Thymus (tissue), 11 donors: ENCODE results near the gene ZNF689. TPM values are rescaled to one million over a fixed set of nuclear protein-coding genes. Genes with fewer than 3 reads are reported as not detected.

ENCODE experiments used
- DNase-seq, 9 donors: peaks; one replicate each; pipeline ENCODE4 v3.0.0-alpha.2; 2013; ENCODE audit warnings: low spot score in 9 of 9, low read depth in 6 of 9, missing footprints in 1 of 9
- H3K27ac ChIP-seq, 2 donors: one replicate each; pipeline ENCODE4 v1.5.1; 2013; ENCODE audit warnings: control low read depth in 1 of 2, low read depth in 1 of 2, low read length in 1 of 2, mild to moderate bottlenecking in 1 of 2, moderate library complexity in 1 of 2
- H3K27me3 ChIP-seq, 2 donors: one replicate each; pipeline ENCODE4 v1.5.1; 2013; ENCODE audit warnings: low read length in 1 of 2; ENCODE audit not compliant: control insufficient read depth in 2 of 2, insufficient read depth in 1 of 2
- H3K36me3 ChIP-seq, 2 donors: one replicate each; pipeline ENCODE4 v1.5.1; 2013; ENCODE audit warnings: low read length in 1 of 2, mild to moderate bottlenecking in 1 of 2, moderate library complexity in 1 of 2; ENCODE audit not compliant: control insufficient read depth in 2 of 2, insufficient read depth in 2 of 2
- H3K4me1 ChIP-seq, 2 donors: one replicate each; pipeline ENCODE4 v1.5.1; 2013; ENCODE audit warnings: low read length in 2 of 2; ENCODE audit not compliant: control insufficient read depth in 2 of 2, insufficient read depth in 2 of 2
- H3K4me3 ChIP-seq, 2 donors: one replicate each; pipeline ENCODE4 v1.5.1; 2013; ENCODE audit warnings: low read length in 2 of 2, control low read depth in 1 of 2, mild to moderate bottlenecking in 1 of 2
- H3K9me3 ChIP-seq, 2 donors: one replicate each; pipeline ENCODE4 v1.5.1; 2013; ENCODE audit warnings: low read length in 1 of 2, mild to moderate bottlenecking in 1 of 2; ENCODE audit not compliant: control insufficient read depth in 2 of 2, insufficient read depth in 1 of 2
- WGBS: extraction: QIAGEN DNeasy Blood & Tissue Kit; methylation state at CpG from one replicate; pipeline ENCODE4 v1.1.7; 2013; 5-methylcytosine and 5-hydroxymethylcytosine counted together
- polyA plus RNA-seq: library from polyadenylated mRNA; stranded (reverse); fragments of 200-250 nt; gene quantifications from one replicate; pipeline ENCODE4 v1.2.3, GENCODE V29; 2013
- total RNA-seq: library from RNA; stranded (reverse); fragments of 120-200 nt; gene quantifications from one replicate; pipeline ENCODE4 v1.2.4, GENCODE V29; 2013
- donor health status: healthy.

Gene ZNF689
- total and polyA plus RNA-seq, 2 donors: 4.3 to 7.3 TPM

DNA sequence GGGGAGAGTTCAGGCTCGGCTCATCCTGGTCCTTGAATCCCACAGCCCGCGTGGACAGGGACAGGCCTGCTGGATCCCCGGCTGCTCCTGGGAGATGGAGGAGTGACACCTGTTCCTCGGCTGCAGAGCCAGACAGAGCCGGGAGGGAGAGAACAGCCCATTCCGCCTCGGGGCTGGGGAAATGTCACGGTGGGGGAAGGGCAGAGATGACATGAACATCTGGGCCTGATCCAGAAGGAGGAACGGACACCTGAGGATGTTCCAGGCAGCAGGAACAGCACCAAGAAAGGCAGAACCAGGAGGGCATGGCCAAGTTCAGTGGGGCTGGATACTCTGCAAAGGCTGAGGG is 54.1 kb downstream of the ZNF689 start:
- Histone ChIP-seq H3K9me3 (peaks cover 0 to 8% of the 10 kb centered on the region in 2 donors), H3K4me3 (no peak overlapping the region), H3K4me1 (peaks cover 10 to 52% of the 10 kb centered on the region in 2 donors), H3K27ac (no peak overlapping the region), H3K36me3 (peaks cover 32 to 41% of the 10 kb centered on the region in 2 donors), H3K27me3 (peaks cover 0 to 4% of the 10 kb centered on the region in 2 donors)
- no peak for DNase-seq
- 93% methylated on average over 10 of the region's 10 CpGs for WGBS

DNA sequence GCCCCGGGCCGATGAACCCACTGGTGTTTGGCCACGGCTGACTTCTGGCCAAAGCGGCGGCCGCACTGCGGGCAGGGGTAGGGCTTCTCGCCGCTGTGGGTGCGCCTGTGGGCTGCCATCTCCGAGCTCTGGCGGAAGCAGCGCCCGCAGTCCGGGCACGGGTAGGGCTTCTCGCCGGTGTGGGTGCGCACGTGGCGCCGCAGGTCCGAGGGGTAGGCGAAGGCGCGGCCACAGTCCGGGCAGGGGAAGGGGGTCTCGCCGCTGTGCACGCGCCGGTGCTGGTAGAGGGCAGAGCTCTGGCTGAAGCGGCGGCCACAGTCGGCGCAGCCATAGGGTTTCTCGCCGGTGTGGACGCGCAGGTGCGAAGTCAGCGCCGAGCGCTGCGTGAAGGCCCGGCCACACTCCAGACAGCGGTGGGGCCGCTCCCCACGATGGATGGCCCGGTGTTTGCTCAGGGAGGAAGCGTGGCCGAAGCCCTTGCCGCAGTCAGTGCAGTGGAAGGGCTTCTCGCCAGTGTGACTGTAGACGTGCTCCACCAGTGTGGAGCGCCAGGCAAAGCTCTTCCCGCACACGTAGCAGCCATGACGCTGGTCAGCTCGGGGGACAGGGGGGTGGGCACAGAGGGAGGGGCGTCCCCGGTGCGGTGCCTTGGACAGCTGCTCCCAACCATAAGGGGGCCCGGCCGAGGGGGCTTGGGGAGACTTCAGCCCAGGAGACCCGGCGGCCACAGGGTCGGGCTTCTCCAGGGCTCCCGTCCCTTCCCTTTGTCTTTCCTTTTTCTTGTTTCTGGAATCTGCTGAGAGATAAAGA is 54.7 kb downstream of the ZNF689 start:
- H3K36me3 ChIP-seq: peaks cover 32 to 41% of the 10 kb centered on the region in 2 donors
- DNase-seq: no peak
- H3K27ac ChIP-seq: no peak overlapping the region
- H3K27me3 ChIP-seq: peaks cover 0 to 2% of the 10 kb centered on the region in 2 donors
- no peak overlapping the region for H3K4me3 ChIP-seq
- peaks cover 8 to 50% of the 10 kb centered on the region in 2 donors for H3K4me1 ChIP-seq
- WGBS: 98% methylated on average over 69 of the region's 69 CpGs
- peaks cover 0 to 8% of the 10 kb centered on the region in 2 donors for H3K9me3 ChIP-seq

DNA sequence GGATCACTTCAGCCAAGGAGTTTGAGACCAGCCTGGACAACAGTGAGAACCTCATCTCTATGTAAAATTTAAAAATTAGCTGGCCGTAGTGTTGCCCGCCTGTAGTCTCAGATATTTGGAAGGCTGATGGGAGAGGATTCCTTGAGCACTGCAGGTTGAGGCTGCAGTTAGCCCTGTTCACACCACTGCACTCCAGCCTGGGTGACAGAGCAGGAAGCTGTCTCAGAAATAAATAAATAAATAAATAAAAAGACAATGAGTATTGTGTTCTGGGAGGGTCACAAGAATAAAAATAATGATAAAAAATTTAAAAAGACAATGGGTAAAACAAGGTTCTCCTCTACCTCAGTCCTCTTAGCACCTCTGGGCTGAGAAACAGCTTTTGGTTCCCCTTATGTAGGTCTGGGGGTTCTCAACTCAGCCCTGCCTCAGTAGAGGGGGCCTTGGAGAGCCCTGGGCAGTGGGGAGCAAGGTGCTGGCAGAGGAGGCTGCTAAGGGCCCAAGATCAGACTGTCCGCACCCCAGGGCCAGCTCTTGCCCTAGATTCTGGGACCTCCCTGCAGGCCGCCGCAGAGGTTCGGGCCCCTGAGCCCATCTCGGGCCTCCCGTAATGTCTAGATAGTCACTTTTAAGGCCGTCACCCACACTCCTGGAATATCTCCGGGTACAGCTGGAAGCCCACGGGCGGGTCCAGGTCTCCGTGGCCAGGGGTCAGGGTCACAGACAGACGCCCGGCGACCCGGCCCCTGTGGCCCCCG is 55.5 kb downstream of the ZNF689 start:
- peaks cover 8 to 50% of the 10 kb centered on the region in 2 donors for H3K4me1 ChIP-seq
- no peak for DNase-seq
- peaks cover 32 to 41% of the 10 kb centered on the region in 2 donors for H3K36me3 ChIP-seq
- no peaks in the 10 kb centered on the region for H3K27me3 ChIP-seq
- WGBS: 97% methylated on average over 18 of the region's 18 CpGs
- H3K27ac ChIP-seq: no peak overlapping the region
- H3K4me3 ChIP-seq: no peak overlapping the region
- peaks cover 0 to 8% of the 10 kb centered on the region in 2 donors for H3K9me3 ChIP-seq

DNA sequence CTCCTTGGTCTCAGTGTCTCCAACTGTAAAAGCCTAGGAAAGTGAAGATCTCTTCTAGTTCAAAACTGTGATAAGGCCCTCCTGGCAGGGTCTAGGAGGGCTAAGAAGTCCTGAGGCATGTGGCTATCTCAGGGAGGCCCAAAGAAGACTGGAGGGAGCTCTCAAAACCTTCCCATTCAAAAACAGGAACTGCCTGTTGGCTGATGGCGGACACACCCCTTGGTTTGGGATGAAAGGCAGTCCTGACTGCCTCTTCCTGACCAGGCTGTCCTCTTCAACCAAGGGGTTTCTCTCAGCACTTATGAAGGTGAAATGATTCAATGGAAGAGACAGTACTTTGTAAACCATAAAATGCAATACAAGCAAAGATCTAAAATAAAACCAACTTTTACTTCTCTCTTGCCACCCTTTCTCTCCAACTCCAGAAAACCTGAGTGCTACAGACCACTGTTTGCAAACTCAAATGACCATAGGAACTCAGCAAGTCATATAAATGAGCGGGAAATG is 56.7 kb downstream of the ZNF689 start:
- H3K4me3 ChIP-seq: no peak overlapping the region
- H3K9me3 ChIP-seq: peaks cover 0 to 4% of the 10 kb centered on the region in 2 donors
- DNase-seq: no peak
- no peaks in the 10 kb centered on the region for H3K27me3 ChIP-seq
- peaks cover 8 to 44% of the 10 kb centered on the region in 2 donors for H3K4me1 ChIP-seq
- H3K27ac ChIP-seq: no peak overlapping the region
- 97% methylated on average over 2 of the region's 2 CpGs for WGBS
- H3K36me3 ChIP-seq: peaks cover 32 to 41% of the 10 kb centered on the region in 2 donors

DNA sequence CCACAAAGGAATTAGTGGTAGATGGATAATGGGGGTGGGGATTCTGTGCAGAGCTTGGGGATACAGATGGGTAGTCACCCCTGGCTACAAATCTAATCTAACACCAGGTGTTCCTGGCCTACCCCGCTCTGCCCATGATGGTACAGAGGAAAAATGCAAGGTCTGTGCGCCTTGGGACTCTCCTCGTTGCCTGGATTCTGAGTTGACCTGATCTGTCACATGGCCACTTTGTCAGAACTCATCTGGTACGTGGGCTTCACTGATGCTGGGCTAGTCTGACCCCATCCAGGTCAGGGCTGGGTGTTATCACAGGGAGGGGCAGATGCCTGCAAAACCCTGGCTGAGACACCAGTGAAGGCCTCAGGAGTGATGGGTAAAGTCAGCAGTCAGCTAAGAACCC is 57.2 kb downstream of the ZNF689 start:
- Histone ChIP-seq H3K4me1 (peaks cover 8 to 43% of the 10 kb centered on the region in 2 donors), H3K4me3 (no peak overlapping the region), H3K27ac (no peak overlapping the region), H3K9me3 (peaks cover 0 to 4% of the 10 kb centered on the region in 2 donors), H3K36me3 (peaks cover 32 to 41% of the 10 kb centered on the region in 2 donors), H3K27me3 (no peaks in the 10 kb centered on the region)
- 98% methylated on average over 4 of the region's 4 CpGs for WGBS
- DNase-seq: no peak

Other genes with a start within 250 kb of the ZNF689 start
- gene TBC1D10B, start 239.9 kb downstream of the ZNF689 start, total RNA-seq: 12.1 TPM
- 25.0 TPM for gene TBC1D10B, start 239.9 kb downstream of the ZNF689 start, polyA plus RNA-seq
- 11.7 TPM for gene MYL11, start 235.6 kb downstream of the ZNF689 start, total RNA-seq
- gene MYL11, start 235.6 kb downstream of the ZNF689 start, polyA plus RNA-seq: 12.5 TPM
- 173 TPM for gene SEPTIN1, start 227.8 kb downstream of the ZNF689 start, total RNA-seq
- 337 TPM for gene SEPTIN1, start 227.8 kb downstream of the ZNF689 start, polyA plus RNA-seq
- 12.9 TPM for gene ZNF48, start 215.0 kb downstream of the ZNF689 start, total RNA-seq
- gene ZNF48, start 215.0 kb downstream of the ZNF689 start, polyA plus RNA-seq: 5.9 TPM
- gene ZNF771, start 202.8 kb downstream of the ZNF689 start, total RNA-seq: 4.1 TPM
- gene ZNF771, start 202.8 kb downstream of the ZNF689 start, polyA plus RNA-seq: 3.7 TPM
- 27.4 TPM for gene DCTPP1, start 180.4 kb downstream of the ZNF689 start, total RNA-seq
- gene DCTPP1, start 180.4 kb downstream of the ZNF689 start, polyA plus RNA-seq: 20.6 TPM
- gene SEPHS2, start 164.5 kb downstream of the ZNF689 start, total RNA-seq: 15.2 TPM
- gene SEPHS2, start 164.5 kb downstream of the ZNF689 start, polyA plus RNA-seq: 63.9 TPM
- 48.6 TPM for gene ITGAL, start 137.6 kb downstream of the ZNF689 start, total RNA-seq
- gene ITGAL, start 137.6 kb downstream of the ZNF689 start, polyA plus RNA-seq: 51.3 TPM
- gene ZNF768, start 83.8 kb downstream of the ZNF689 start, total RNA-seq: 10.5 TPM
- 20.4 TPM for gene ZNF768, start 83.8 kb downstream of the ZNF689 start, polyA plus RNA-seq
- gene ZNF747, start 75.5 kb downstream of the ZNF689 start, total RNA-seq: 7.3 TPM
- 9.8 TPM for gene ZNF747, start 75.5 kb downstream of the ZNF689 start, polyA plus RNA-seq
- 5.7 TPM for gene ZNF764, start 52.0 kb downstream of the ZNF689 start, total RNA-seq
- 8.3 TPM for gene ZNF764, start 52.0 kb downstream of the ZNF689 start, polyA plus RNA-seq
- 17.5 TPM for gene ZNF688, start 38.7 kb downstream of the ZNF689 start, total RNA-seq
- 38.1 TPM for gene ZNF688, start 38.7 kb downstream of the ZNF689 start, polyA plus RNA-seq
- gene ZNF785, start 24.7 kb downstream of the ZNF689 start, total RNA-seq: 5.0 TPM
- 7.8 TPM for gene ZNF785, start 24.7 kb downstream of the ZNF689 start, polyA plus RNA-seq
- 14.3 TPM for gene PRR14, start 40.6 kb upstream of the ZNF689 start, total RNA-seq
- gene PRR14, start 40.6 kb upstream of the ZNF689 start, polyA plus RNA-seq: 139 TPM
- 19.0 TPM for gene FBRS, start 48.0 kb upstream of the ZNF689 start, total RNA-seq
- 60.8 TPM for gene FBRS, start 48.0 kb upstream of the ZNF689 start, polyA plus RNA-seq
- gene SRCAP, start 88.8 kb upstream of the ZNF689 start, total RNA-seq: 6.1 TPM
- gene SRCAP, start 88.8 kb upstream of the ZNF689 start, polyA plus RNA-seq: 8.8 TPM
- gene PHKG2, start 138.0 kb upstream of the ZNF689 start, total RNA-seq: 22.1 TPM
- gene PHKG2, start 138.0 kb upstream of the ZNF689 start, polyA plus RNA-seq: 53.8 TPM
- 4.8 TPM for gene CFAP119, start 151.7 kb upstream of the ZNF689 start, total RNA-seq
- gene CFAP119, start 151.7 kb upstream of the ZNF689 start, polyA plus RNA-seq: 19.6 TPM
- 42.4 TPM for gene RNF40, start 151.9 kb upstream of the ZNF689 start, total RNA-seq
- gene RNF40, start 151.9 kb upstream of the ZNF689 start, polyA plus RNA-seq: 74.8 TPM
- gene ZNF629, start 176.8 kb upstream of the ZNF689 start, total RNA-seq: 5.0 TPM
- gene ZNF629, start 176.8 kb upstream of the ZNF689 start, polyA plus RNA-seq: 4.6 TPM